ENCODE measurements around the gene TAOK2.
"Not testable (repeated sequence)": the region's sequence is repeated elsewhere in the genome, so short reads cannot be mapped to it uniquely, and the experiment has no call there.

Gene TAOK2

DNA sequence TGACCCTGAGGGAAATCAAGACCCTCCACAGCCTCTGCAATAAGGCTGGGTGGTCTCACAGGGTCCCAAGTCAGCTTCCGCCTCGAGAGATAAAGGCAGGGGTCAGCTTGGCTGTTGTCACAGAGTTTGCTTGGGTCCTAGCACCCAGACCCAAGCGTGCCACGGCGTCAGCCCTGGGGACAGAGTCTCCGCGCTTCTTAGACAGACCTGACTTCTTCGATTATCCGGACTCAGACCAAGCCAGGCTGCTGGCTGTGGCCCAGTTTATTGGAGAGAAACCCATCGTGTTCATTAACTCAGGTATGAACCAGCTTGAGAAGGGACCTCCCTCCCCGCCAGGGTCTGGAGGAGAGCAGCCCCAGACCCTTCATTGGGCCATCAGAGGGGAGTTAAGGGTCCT is 49.9 kb downstream of the TAOK2 start:
- no peak for DNase-seq (ENCODE audit: low read depth)

DNA sequence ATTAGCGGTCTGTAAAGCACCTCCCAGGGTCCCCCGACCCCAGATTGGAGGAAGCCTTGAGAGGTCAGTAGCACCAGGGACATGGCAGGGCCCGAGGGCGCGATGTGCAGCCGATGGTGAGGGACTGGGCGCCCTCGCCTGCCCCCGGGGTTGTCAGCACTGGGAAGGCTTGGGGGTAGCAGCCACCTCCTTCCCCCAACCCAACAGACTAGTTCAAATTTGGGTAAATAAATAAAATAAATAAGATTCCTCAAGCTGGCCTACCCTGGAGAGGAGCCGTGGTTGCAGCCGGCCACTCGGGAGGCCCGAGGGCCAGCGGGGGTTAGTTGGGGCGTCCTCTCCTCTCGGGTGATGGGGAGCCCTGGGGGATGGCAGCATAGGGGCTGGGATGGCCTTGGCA is 50.8 kb downstream of the TAOK2 start:
- DNase-seq (ENCODE audit: low read depth) = no peak

DNA sequence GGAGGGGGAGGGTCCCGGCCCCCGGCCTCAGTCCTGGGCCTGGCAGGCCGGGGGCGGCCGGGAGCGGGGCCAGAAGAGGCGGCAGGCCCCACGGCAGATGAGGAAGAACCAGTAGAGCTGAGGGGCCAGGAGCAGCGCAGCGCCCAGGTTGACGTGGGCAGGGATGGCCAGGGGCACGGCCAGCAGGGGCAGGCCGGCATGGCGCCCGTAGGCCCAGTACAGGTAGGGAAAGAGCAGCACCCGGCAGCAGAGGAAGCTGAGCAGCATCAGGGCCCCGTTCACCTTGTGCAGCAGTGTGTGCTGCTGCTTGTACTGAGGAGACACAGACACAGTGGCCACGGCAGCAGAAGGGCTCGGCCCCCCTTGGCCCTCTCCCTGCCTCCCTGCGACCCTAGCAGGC is 51.5 kb downstream of the TAOK2 start:
- DNase-seq (ENCODE audit: low read depth) = no peak

DNA sequence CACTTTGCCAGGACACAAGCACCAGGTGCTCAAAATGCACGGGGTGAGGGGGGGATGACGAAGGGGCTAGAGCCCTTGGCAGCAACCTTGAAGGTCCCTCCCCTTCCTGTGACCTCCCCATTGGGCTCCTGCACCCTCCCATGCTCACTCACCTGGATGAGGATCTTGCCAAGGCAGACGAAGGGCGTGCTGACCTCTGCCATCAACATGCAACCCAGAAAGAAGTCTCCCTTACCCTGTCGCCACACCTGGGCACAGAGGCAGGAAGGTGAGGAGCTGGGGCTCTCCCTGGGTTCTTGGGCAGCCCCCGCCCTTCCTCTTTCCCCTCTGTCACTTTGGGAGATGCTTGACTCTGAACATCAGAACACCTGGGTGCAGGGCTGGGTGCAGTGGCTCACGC is 51.9 kb downstream of the TAOK2 start:
- DNase-seq (ENCODE audit: low read depth) = no peak

DNA sequence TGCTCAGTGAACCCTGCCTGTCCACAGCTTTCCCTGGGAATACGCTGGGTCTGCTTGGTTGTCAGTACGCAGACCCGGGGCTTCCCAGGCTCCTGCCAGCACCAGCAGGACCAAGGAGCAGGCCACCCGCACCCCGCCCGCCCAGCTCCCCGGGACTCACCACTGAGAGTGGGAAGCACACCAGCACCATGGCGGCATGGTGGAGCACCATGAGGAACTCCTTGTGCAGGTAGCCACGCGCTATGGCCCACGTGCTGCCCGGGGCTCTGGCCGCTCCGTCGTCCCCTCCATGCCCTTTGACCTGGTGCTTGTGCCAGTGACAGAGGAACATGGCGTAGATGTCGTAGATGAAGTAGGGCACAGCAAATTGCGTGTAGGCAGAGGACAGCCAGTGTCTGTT is 52.8 kb downstream of the TAOK2 start:
- no peak for DNase-seq (ENCODE audit: low read depth)

DNA sequence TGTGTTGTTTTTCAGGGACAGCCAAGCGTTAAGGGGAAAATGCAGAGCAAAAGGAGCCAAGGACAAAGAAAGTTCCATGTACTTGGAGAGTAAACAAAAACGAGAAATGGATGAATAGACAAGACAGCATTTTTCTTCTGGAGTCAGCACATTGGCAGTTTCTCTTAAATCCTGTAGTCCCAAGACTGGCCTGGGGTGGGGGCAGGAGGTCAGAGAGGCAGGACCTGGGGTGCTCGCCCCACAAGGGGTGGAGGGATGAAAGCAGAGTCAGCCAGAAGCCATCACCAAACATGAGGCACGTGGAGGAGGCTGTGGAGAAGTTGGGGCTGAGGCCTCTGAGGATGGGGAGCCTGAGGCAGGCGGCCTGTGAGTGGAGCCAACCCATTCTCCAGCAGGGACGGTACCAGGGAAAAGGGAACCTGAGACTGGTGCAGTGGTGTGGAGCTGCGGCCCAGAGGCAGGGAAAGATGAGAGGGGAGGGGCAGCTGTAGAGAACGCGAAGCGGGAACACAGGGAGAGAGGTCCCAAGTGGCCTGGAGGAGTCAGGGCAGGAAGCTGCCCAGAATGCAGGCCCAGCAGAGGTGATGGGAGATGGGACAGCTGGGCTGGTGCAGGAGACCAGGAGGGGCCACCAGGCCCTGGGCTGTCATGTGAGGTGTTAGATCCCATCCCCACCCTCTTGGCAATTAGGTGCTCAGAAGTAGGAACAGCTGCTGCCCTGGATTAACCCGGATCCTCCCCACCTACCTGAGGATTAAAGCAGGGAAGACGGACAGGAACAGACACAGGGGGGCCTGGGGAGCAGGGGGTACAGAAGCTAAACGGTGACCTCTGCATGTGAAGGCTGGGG is 54.1 kb downstream of the TAOK2 start:
- DNase-seq (ENCODE audit: low read depth) = no peak

DNA sequence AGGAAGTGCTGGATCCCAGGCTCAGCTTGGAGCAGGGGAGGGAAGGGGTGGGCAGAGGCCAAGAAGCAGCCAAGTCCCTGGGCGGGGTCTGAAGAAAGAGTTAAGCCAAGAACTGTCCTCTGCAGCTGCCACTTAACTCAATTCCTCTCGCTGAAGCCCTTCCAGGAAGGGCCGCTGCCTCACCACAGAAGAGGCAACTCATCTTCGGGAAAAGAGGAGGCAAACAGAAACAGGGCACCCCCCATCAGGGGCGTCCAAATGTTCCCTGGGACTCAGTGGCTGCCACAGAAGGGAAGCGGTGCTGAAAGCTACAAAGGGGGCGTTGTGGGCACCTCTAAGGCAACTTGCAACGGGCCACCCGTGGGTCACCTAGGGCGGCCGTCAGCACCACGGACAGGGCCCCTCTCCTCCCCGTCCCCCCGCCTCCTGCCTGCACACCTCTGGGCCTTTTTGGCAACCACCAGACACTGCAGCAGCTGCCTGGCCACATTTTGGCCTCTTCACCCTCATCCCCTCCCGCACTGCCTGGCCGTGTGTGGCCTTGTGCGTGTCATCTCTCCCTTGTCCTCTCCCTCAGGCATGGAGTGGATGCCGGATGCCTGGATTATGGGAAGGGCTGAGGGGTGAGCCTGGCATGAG is 54.9 kb downstream of the TAOK2 start:
- DNase-seq (ENCODE audit: low read depth) = no peak

DNA sequence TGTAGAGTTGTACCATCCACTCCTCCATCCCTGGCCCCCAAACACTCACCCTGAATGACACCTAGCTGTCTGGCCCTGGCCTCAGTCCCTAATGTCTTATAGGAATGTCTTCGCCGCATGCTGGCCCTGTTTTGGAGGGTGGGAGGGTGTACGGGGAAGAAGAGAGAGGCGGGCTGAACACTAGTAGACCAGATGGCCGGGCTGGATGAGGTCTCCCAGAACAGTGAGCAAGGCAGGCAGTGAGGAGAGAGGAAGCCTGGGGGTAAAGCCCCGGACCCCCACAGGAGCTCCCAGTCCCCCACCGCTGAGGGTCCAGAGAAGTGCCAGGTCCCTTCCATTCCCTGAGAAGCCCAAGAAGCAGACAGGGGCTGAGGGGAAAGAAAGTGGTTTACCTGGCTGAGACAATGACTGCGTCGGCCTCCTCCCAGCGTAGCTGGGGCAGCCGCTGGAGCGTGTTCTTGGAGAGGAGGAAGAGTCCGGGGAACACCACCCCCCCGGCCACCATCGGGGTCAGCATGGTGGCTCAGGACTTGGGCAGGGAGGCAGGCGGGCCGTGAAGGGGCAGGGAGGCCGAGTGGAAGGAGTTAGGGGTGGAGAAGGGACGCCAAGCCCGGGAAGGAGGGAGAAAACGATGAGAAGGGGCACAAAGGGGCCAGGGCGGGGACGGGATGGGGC is 56.5 kb downstream of the TAOK2 start:
- DNase-seq (ENCODE audit: low read depth) = no peak

DNA sequence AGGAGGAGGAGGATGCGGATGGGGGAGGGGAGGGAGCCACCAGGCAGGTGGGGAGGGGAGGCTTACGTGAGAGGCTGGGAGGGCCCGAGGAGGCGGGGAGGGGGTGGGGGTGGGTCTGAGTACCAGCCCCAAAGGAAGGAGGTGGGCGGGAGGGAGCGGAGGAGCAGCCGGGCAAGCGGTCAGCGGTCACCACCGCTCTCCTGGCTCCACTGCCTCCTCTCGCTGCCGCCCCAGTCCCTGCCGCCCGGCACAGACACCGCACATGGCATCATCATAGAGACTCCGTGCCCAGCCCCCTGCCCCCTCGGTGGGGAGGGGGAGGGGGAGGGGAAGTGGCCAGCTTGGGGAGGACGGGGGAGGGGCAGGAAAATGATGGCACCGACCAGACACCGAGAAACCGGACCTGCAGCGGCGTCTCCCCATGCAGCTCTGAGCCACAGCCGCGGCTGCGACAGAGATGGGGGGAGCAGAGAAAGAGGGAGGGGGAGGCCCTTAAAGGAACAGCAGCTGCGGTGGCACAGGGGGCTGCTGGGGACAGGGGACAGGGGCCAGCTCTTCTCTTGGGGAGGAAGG is 57.3 kb downstream of the TAOK2 start, which contains the start of gene TLCD3B:
Gene TLCD3B (minus strand): TSS at position 431 of the 573 bp plus-strand sequence. CDS start 744 bp downstream, outside the sequence.
- no peak for DNase-seq (ENCODE audit: low read depth)

DNA sequence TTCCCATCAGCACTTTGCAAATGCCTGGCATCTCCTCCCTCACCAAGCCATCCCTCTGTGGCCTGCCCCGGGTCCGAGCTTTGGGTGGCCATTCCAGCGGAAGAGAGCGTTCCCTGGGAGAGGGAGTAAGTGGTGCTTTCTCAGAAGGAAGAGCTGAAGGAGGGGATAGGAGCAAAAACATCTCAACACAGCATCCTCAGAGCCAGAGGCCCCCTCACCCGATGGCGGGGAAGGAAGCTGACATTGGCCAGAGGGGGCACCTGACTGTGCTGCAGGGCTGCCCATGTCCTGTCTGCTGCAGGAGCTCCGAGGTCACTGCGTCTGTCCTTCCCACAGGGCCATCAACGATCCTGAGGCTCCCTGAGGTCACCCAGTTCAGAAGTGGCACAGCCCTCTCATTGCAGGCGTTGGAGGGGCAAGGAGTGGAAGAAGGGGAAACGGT is 57.8 kb downstream of the TAOK2 start:
- DNase-seq (ENCODE audit: low read depth) = no peak

DNA sequence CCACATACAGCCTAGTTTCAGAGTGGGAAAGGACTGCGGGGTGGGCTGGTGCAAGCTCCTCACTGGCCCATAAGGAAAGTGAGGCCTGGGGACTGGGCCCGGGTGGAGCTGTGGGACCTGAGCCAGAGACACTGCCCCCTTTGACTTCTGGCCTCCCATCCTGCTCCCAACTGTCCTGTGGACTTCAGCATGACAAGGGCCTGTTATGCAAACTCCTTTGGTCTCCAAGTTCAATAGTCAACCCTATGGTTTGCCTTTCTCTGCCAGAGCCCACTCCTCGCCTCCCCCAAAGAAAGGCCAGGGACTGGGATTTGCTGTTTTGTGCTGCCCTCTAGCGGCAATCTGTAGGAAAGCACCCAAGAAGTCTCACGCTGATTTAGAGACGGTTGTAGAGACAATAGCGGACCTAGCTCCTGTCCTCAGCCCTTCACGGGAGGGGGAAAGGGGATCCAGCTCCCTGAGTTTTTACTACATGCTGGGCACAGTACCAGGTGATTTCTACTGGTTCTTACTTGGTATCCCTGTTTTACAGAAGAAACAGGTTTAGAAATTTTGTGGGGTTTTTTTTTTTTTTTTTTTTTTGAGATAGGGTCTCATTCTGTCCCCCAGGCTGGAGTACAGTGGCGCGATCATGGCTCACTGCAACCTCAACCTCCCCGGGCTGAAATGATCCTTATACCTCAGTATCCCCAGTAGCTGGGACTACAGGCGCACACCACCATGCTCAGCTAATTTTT is 58.6 kb downstream of the TAOK2 start:
- peak; percentile 48 for DNase-seq (ENCODE audit: low read depth)

DNA sequence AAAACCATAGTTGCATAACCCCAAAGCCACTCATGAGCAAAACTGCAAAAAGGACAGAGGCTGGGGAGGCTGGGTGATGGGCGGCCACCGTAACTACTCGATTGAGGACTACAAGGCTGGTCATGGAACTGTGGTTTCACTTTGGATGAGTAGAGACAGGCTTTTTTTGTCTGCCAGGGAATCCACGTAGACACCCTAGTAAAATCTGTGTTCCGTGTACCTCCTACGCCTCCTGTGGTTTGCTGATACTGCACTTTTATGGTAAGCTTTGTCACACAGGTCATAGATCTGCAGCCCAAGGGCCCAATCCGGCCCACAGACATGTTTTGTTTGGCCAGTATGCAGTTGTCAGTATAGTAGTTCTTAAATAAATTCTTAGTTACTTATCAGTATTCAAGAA is 59.6 kb downstream of the TAOK2 start:
- no peak for DNase-seq (ENCODE audit: low read depth)

DNA sequence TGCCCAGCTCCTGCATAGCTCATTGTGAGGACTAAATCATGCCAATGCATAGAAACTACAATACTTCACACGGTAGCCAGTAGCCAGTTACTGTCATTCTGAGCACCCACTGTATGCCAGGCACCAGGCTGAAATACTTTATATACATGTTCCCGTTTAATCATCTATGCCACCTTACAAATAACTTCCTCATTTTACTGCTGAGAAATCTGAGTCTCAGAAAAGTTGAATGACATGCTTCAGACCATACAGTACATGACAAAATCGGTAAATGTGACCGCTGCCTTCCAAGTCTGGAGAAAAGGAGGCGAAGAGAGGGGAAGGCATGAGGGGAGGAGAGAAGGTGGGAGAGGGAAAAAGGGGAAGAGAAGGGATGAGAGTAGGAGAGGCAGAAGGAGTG is 66.6 kb downstream of the TAOK2 start:
- DNase-seq (ENCODE audit: low read depth) = no peak

DNA sequence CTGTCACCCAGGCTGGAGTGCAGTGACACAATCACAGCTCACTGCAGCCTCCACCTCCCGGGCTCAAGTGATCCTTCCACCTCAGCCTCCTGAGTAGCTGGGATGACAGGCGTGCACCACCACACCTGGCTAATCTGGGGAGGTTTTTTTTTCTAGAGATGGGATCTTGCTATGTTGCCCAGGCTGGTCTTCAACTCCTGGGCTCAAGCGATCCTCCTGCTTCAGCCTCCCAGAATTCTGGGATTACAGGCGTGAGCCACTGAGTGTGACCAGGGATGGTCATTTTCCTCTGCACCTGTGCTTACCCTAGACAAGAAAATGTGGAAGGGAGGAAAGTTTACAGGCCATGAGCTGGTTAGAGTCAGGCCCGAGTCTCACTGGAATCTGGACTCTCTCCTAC is 67.0 kb downstream of the TAOK2 start:
- DNase-seq (ENCODE audit: low read depth) = not testable (repeated sequence)

DNA sequence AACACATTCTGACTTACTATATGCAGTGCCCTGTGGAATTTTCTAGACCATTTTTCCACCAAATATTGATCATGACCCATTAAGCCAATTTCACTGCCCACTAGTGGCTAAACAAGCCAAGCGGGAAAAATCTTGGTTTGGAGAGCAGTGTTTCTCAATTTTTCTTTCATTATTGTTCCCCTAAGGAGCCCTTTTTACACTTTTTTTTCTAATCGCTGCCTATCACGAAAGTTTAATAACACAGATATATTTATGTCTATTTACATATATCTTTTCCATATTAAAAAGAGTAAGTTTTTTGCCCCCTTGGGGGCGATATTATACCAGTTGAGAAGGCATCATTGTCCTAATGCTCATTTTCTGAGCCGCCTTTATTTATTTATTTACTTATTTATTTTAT is 68.2 kb downstream of the TAOK2 start:
- peak; percentile 41 for DNase-seq (ENCODE audit: low read depth)

Data from iris pigment epithelial cell (primary cell).